ENCODE measurements around the gene RAB14.

RAB14 gene

GRCh38 chr9:121191235-121191634, 10.4 kb downstream of the RAB14 start:
- TF ChIP-seq, protein P1, sequence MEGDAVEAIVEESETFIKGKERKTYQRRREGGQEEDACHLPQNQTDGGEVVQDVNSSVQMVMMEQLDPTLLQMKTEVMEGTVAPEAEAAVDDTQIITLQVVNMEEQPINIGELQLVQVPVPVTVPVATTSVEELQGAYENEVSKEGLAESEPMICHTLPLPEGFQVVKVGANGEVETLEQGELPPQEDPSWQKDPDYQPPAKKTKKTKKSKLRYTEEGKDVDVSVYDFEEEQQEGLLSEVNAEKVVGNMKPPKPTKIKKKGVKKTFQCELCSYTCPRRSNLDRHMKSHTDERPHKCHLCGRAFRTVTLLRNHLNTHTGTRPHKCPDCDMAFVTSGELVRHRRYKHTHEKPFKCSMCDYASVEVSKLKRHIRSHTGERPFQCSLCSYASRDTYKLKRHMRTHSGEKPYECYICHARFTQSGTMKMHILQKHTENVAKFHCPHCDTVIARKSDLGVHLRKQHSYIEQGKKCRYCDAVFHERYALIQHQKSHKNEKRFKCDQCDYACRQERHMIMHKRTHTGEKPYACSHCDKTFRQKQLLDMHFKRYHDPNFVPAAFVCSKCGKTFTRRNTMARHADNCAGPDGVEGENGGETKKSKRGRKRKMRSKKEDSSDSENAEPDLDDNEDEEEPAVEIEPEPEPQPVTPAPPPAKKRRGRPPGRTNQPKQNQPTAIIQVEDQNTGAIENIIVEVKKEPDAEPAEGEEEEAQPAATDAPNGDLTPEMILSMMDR (IDR thresholded peaks at IDR 0.05; ENCODE audit: insufficient read depth, low read length), result no peak
- TF ChIP-seq SPI1 (IDR thresholded peaks at IDR 0.05; ENCODE audit: borderline replicate concordance, low read depth) (no peak), POLR2AphosphoS5 (IDR thresholded peaks at IDR 0.05; ENCODE audit: low read depth) (no peak), GABPA (IDR thresholded peaks at IDR 0.05; ENCODE audit: low read depth) (no peak)
- TF ChIP-seq, protein P2, sequence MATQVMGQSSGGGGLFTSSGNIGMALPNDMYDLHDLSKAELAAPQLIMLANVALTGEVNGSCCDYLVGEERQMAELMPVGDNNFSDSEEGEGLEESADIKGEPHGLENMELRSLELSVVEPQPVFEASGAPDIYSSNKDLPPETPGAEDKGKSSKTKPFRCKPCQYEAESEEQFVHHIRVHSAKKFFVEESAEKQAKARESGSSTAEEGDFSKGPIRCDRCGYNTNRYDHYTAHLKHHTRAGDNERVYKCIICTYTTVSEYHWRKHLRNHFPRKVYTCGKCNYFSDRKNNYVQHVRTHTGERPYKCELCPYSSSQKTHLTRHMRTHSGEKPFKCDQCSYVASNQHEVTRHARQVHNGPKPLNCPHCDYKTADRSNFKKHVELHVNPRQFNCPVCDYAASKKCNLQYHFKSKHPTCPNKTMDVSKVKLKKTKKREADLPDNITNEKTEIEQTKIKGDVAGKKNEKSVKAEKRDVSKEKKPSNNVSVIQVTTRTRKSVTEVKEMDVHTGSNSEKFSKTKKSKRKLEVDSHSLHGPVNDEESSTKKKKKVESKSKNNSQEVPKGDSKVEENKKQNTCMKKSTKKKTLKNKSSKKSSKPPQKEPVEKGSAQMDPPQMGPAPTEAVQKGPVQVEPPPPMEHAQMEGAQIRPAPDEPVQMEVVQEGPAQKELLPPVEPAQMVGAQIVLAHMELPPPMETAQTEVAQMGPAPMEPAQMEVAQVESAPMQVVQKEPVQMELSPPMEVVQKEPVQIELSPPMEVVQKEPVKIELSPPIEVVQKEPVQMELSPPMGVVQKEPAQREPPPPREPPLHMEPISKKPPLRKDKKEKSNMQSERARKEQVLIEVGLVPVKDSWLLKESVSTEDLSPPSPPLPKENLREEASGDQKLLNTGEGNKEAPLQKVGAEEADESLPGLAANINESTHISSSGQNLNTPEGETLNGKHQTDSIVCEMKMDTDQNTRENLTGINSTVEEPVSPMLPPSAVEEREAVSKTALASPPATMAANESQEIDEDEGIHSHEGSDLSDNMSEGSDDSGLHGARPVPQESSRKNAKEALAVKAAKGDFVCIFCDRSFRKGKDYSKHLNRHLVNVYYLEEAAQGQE (IDR thresholded peaks at IDR 0.05; ENCODE audit: insufficient replicate concordance, low read depth), result no peak
- Histone ChIP-seq H3K27me3 (ENCODE audit: insufficient read depth, poor library complexity, severe bottlenecking) (no peaks in the 10 kb centered on the region), H3K27ac (replicated peaks) (no peak overlapping the region), H3K4me3 (replicated peaks; ENCODE audit: insufficient read depth, low read length) (no peak overlapping the region)
- no peak for DNase-seq (ENCODE audit: low read depth in 1 of 2, low spot score in 1 of 2)

GRCh38 chr9:121189660-121190059, 12.0 kb downstream of the RAB14 start:
- TF ChIP-seq, protein P2 (IDR thresholded peaks at IDR 0.05; ENCODE audit: insufficient replicate concordance, low read depth), result no peak
- TF ChIP-seq, protein P1 (IDR thresholded peaks at IDR 0.05; ENCODE audit: insufficient read depth, low read length), result no peak
- no peak for TF ChIP-seq GABPA (IDR thresholded peaks at IDR 0.05; ENCODE audit: low read depth)
- TF ChIP-seq SPI1 (IDR thresholded peaks at IDR 0.05; ENCODE audit: borderline replicate concordance, low read depth), result no peak
- TF ChIP-seq POLR2AphosphoS5 (IDR thresholded peaks at IDR 0.05; ENCODE audit: low read depth), result no peak
- no peak overlapping the region for H3K4me3 ChIP-seq (replicated peaks; ENCODE audit: insufficient read depth, low read length)
- no peak for DNase-seq (ENCODE audit: low read depth in 1 of 2, low spot score in 1 of 2)
- no peaks in the 10 kb centered on the region for H3K27me3 ChIP-seq (ENCODE audit: insufficient read depth, poor library complexity, severe bottlenecking)
- no peak overlapping the region for H3K27ac ChIP-seq (replicated peaks)

GRCh38 chr9:121189006-121189405, 12.7 kb downstream of the RAB14 start:
- Histone ChIP-seq H3K27me3 (ENCODE audit: insufficient read depth, poor library complexity, severe bottlenecking) (no peaks in the 10 kb centered on the region), H3K4me3 (replicated peaks; ENCODE audit: insufficient read depth, low read length) (no peak overlapping the region), H3K27ac (replicated peaks) (no peak overlapping the region)
- no peak for DNase-seq (ENCODE audit: low read depth in 1 of 2, low spot score in 1 of 2)
- TF ChIP-seq, protein P2 (IDR thresholded peaks at IDR 0.05; ENCODE audit: insufficient replicate concordance, low read depth), result no peak
- TF ChIP-seq GABPA (IDR thresholded peaks at IDR 0.05; ENCODE audit: low read depth) (no peak), SPI1 (IDR thresholded peaks at IDR 0.05; ENCODE audit: borderline replicate concordance, low read depth) (no peak), POLR2AphosphoS5 (IDR thresholded peaks at IDR 0.05; ENCODE audit: low read depth) (no peak)
- TF ChIP-seq, protein P1 (IDR thresholded peaks at IDR 0.05; ENCODE audit: insufficient read depth, low read length), result no peak

Measured in HL-60 (cell line).